ENCODE measurements around the gene TMEM50B. TPM values are rescaled to one million over a fixed set of nuclear protein-coding genes. Genes with fewer than 3 reads are reported as not detected.

TMEM50B gene
- total RNA-seq, 1 donor from 2014 or later = 29.7 TPM

DNA sequence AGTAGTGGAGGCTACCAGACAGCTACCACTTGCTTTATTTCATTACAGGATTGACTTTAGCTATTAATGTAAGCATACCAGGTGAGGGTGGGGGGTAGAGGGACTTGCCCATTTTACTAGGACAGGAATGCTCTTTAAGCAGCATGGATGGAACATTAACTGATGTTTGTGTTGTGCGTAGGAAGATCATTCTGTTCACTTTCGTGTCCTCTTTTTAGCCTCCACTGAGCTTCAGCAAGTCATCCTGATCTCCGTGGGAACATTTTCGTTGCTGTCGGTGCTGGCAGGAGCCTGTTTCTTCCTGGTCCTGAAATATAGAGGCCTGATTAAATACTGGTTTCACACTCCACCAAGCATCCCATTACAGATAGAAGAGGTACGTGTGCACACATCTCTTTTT lies 47.3 kb downstream of the TMEM50B start:
- Histone ChIP-seq H3K4me2 (ENCODE audit: low read length) (no peak overlapping the region), H3K79me2 (ENCODE audit: insufficient read depth, low read length) (no peaks in the 10 kb centered on the region), H3K9ac (ENCODE audit: low read length) (no peak overlapping the region), H2AFZ (ENCODE audit: low read depth, low read length) (no peak overlapping the region), H3K4me3 (ENCODE audit: insufficient read depth, low read depth, low read length) (no peak overlapping the region), H3K27ac (ENCODE audit: low read depth, low read length) (no peak overlapping the region), H3K36me3 (ENCODE audit: insufficient read depth, low read length) (peaks cover 44% of the 10 kb centered on the region), H3K4me1 (ENCODE audit: insufficient read depth, low read length) (peaks cover 18% of the 10 kb centered on the region), H3K27me3 (ENCODE audit: insufficient read depth, low read length) (no peaks in the 10 kb centered on the region), H4K20me1 (ENCODE audit: insufficient read depth, low read length) (peaks cover 27% of the 10 kb centered on the region), H3K9me3 (ENCODE audit: insufficient read depth, low read depth, low read length) (no peaks in the 10 kb centered on the region)
- Mint-ChIP-seq H3K4me3 (ENCODE audit: unreplicated experiment) (no peak overlapping the region), H3K4me1 (ENCODE audit: low read depth, unreplicated experiment) (peaks cover 18% of the 10 kb centered on the region), H3K36me3 (ENCODE audit: low read depth, unreplicated experiment) (peaks cover 18% of the 10 kb centered on the region), H3K9me3 (ENCODE audit: unreplicated experiment) (no peaks in the 10 kb centered on the region), H3K27ac (ENCODE audit: unreplicated experiment) (no peak overlapping the region), H3K27me3 (ENCODE audit: low read depth, unreplicated experiment) (no peaks in the 10 kb centered on the region)
- no peak for TF ChIP-seq EZH2 (IDR thresholded peaks at IDR 0.05; ENCODE audit: insufficient read depth, low read length)
- TF ChIP-seq, protein P1, sequence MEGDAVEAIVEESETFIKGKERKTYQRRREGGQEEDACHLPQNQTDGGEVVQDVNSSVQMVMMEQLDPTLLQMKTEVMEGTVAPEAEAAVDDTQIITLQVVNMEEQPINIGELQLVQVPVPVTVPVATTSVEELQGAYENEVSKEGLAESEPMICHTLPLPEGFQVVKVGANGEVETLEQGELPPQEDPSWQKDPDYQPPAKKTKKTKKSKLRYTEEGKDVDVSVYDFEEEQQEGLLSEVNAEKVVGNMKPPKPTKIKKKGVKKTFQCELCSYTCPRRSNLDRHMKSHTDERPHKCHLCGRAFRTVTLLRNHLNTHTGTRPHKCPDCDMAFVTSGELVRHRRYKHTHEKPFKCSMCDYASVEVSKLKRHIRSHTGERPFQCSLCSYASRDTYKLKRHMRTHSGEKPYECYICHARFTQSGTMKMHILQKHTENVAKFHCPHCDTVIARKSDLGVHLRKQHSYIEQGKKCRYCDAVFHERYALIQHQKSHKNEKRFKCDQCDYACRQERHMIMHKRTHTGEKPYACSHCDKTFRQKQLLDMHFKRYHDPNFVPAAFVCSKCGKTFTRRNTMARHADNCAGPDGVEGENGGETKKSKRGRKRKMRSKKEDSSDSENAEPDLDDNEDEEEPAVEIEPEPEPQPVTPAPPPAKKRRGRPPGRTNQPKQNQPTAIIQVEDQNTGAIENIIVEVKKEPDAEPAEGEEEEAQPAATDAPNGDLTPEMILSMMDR (IDR thresholded peaks at IDR 0.05; ENCODE audit: insufficient read depth, low read depth, low read length) = no peak
- no peak for DNase-seq (ENCODE audit: low read depth)
- no peak for FAIRE-seq

DNA sequence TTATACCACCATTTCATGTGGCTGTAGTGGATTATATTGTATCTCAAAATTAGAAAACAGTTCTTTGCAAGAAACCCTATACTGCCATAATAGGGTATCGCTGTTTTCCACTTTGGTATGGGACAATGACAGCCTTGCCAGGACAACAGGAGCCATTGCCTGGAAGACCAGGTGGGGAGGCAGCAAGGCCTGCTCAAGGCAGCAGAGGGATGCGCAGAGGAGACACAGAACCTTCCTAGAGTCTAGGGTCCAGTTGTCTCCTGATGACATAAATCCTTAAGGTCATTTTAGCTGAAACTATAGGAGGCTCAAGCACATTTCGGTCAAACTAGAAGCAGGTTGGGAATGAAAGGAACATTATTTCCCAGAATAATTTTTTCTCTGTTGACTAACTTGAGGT lies 48.9 kb downstream of the TMEM50B start:
- no peak for DNase-seq (ENCODE audit: low read depth)
- H4K20me1 ChIP-seq (ENCODE audit: insufficient read depth, low read length) = peaks cover 36% of the 10 kb centered on the region
- H3K27ac ChIP-seq (ENCODE audit: low read depth, low read length) = no peak overlapping the region
- H3K27ac Mint-ChIP-seq (ENCODE audit: unreplicated experiment) = no peak overlapping the region
- H3K27me3 Mint-ChIP-seq (ENCODE audit: low read depth, unreplicated experiment) = no peaks in the 10 kb centered on the region
- no peaks in the 10 kb centered on the region for H3K79me2 ChIP-seq (ENCODE audit: insufficient read depth, low read length)
- peaks cover 20% of the 10 kb centered on the region for H3K36me3 Mint-ChIP-seq (ENCODE audit: low read depth, unreplicated experiment)
- H3K9me3 Mint-ChIP-seq (ENCODE audit: unreplicated experiment) = no peaks in the 10 kb centered on the region
- no peak overlapping the region for H3K4me3 ChIP-seq (ENCODE audit: insufficient read depth, low read depth, low read length)
- H3K4me1 ChIP-seq (ENCODE audit: insufficient read depth, low read length) = peaks cover 18% of the 10 kb centered on the region
- no peaks in the 10 kb centered on the region for H3K27me3 ChIP-seq (ENCODE audit: insufficient read depth, low read length)
- H3K4me1 Mint-ChIP-seq (ENCODE audit: low read depth, unreplicated experiment) = peaks cover 18% of the 10 kb centered on the region
- peaks cover 40% of the 10 kb centered on the region for H3K36me3 ChIP-seq (ENCODE audit: insufficient read depth, low read length)
- no peak for FAIRE-seq
- H2AFZ ChIP-seq (ENCODE audit: low read depth, low read length) = no peak overlapping the region
- no peak overlapping the region for H3K9ac ChIP-seq (ENCODE audit: low read length)
- H3K4me3 Mint-ChIP-seq (ENCODE audit: unreplicated experiment) = no peak overlapping the region
- H3K9me3 ChIP-seq (ENCODE audit: insufficient read depth, low read depth, low read length) = no peaks in the 10 kb centered on the region
- TF ChIP-seq EZH2 (IDR thresholded peaks at IDR 0.05; ENCODE audit: insufficient read depth, low read length) = no peak
- TF ChIP-seq, protein P1 (IDR thresholded peaks at IDR 0.05; ENCODE audit: insufficient read depth, low read depth, low read length) = no peak
- no peak overlapping the region for H3K4me2 ChIP-seq (ENCODE audit: low read length)

GRCh38 chr21:33428669-33429068 lies 51.1 kb downstream of the TMEM50B start:
- H3K4me3 ChIP-seq (ENCODE audit: insufficient read depth, low read depth, low read length) = no peak overlapping the region
- no peak for DNase-seq (ENCODE audit: low read depth)
- H3K36me3 Mint-ChIP-seq (ENCODE audit: low read depth, unreplicated experiment) = peaks cover 26% of the 10 kb centered on the region
- peaks cover 7% of the 10 kb centered on the region for H3K79me2 ChIP-seq (ENCODE audit: insufficient read depth, low read length)
- H3K9me3 ChIP-seq (ENCODE audit: insufficient read depth, low read depth, low read length) = no peaks in the 10 kb centered on the region
- no peak overlapping the region for H3K27ac ChIP-seq (ENCODE audit: low read depth, low read length)
- H3K9me3 Mint-ChIP-seq (ENCODE audit: unreplicated experiment) = no peaks in the 10 kb centered on the region
- no peak for FAIRE-seq
- peaks cover under 1% of the 10 kb centered on the region for H3K4me1 ChIP-seq (ENCODE audit: insufficient read depth, low read length)
- no peaks in the 10 kb centered on the region for H3K27me3 Mint-ChIP-seq (ENCODE audit: low read depth, unreplicated experiment)
- no peak overlapping the region for H2AFZ ChIP-seq (ENCODE audit: low read depth, low read length)
- H3K36me3 ChIP-seq (ENCODE audit: insufficient read depth, low read length) = peaks cover 52% of the 10 kb centered on the region
- peaks cover 32% of the 10 kb centered on the region for H4K20me1 ChIP-seq (ENCODE audit: insufficient read depth, low read length)
- H3K4me1 Mint-ChIP-seq (ENCODE audit: low read depth, unreplicated experiment) = peaks cover 6% of the 10 kb centered on the region
- H3K27me3 ChIP-seq (ENCODE audit: insufficient read depth, low read length) = no peaks in the 10 kb centered on the region
- TF ChIP-seq, protein P1 (IDR thresholded peaks at IDR 0.05; ENCODE audit: insufficient read depth, low read depth, low read length) = no peak
- no peak overlapping the region for H3K4me3 Mint-ChIP-seq (ENCODE audit: unreplicated experiment)
- no peak overlapping the region for H3K9ac ChIP-seq (ENCODE audit: low read length)
- H3K4me2 ChIP-seq (ENCODE audit: low read length) = no peak overlapping the region
- H3K27ac Mint-ChIP-seq (ENCODE audit: unreplicated experiment) = no peak overlapping the region
